ENCODE data around the gene YEATS2.

DNA sequence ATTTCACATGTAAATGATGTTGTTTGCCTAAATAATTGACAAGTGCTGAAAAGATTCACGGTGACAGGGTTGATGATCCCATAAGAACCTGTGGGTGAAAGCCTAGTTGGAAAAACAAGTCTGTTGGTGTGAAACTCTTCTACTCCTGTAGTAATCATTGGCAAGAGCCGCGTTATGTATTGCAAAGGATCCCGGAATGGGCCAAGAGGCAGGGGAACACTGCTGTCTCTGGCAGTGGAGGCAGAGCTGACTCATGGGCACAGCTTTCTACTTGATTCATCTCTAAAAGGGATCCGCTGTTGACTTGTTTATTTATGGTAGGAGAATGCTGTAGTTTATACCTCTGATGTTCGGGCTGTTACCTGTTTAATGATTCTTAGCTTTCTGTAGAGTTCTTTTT is 64.7 kb downstream of the YEATS2 start:
- TF ChIP-seq, protein P1, sequence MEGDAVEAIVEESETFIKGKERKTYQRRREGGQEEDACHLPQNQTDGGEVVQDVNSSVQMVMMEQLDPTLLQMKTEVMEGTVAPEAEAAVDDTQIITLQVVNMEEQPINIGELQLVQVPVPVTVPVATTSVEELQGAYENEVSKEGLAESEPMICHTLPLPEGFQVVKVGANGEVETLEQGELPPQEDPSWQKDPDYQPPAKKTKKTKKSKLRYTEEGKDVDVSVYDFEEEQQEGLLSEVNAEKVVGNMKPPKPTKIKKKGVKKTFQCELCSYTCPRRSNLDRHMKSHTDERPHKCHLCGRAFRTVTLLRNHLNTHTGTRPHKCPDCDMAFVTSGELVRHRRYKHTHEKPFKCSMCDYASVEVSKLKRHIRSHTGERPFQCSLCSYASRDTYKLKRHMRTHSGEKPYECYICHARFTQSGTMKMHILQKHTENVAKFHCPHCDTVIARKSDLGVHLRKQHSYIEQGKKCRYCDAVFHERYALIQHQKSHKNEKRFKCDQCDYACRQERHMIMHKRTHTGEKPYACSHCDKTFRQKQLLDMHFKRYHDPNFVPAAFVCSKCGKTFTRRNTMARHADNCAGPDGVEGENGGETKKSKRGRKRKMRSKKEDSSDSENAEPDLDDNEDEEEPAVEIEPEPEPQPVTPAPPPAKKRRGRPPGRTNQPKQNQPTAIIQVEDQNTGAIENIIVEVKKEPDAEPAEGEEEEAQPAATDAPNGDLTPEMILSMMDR (IDR thresholded peaks at IDR 0.05), result no peak
- TF ChIP-seq POLR2A (IDR thresholded peaks at IDR 0.05), result no peak

All from uterus (tissue), 2 donors.